H1 (cell line): Measurements from ENCODE around the gene A3GALT2. TPM values are rescaled to one million over a fixed set of nuclear protein-coding genes. Genes with fewer than 3 reads are reported as not detected.

ENCODE experiments used
- CTCF ChIA-PET: fragments of 300-600 bp; sonication (Branson Sonifier 250); formaldehyde crosslinking; loops from one replicate; lab custom pipeline; 2021; ENCODE audit not compliant: partially characterized antibody; lab: Charles Lee
- POLR2A ChIA-PET: fragments of 300-600 bp; sonication (Branson Sonifier 250); formaldehyde crosslinking; loops from one replicate; lab custom pipeline; 2021; ENCODE audit warnings: inconsistent platforms; ENCODE audit not compliant: partially characterized antibody; lab: Charles Lee
- DNase-seq, 2 experiments: peaks; one replicate each; pipeline versions ENCODE4 v3.0.0 to v3.0.0-alpha.2; 2010 to 2022; ENCODE audit warnings: low spot score in 2 of 2, low read depth in 1 of 2, mixed read lengths in 1 of 2
- FAIRE-seq: peaks from 2 replicates; lab custom pipeline; 2011; peaks lifted over from hg19 to GRCh38; lab: Jason Lieb, UNC
- H2AFZ ChIP-seq: 2 replicates; pipeline ENCODE4 v1.8.1; 2012; ENCODE audit warnings: low read length, inconsistent platforms
- H2AK5ac ChIP-seq: 2 replicates; pipeline ENCODE4 v1.6.1; 2013; ENCODE audit warnings: low read depth, low read length
- H2BK120ac ChIP-seq: replicated peaks from 2 replicates; pipeline ENCODE3; 2013; ENCODE audit warnings: low read depth, low read length, inconsistent platforms
- H2BK12ac ChIP-seq: 2 replicates; pipeline ENCODE4 v1.6.1; 2013; ENCODE audit warnings: low read depth, low read length
- H2BK15ac ChIP-seq: 2 replicates; pipeline ENCODE4 v1.6.1; 2013; ENCODE audit warnings: low read length
- H2BK20ac ChIP-seq: 2 replicates; pipeline ENCODE4 v1.6.1; 2013; ENCODE audit warnings: low read length
- H2BK5ac ChIP-seq: 2 replicates; pipeline ENCODE4 v1.6.1; 2013; ENCODE audit warnings: low read depth, low read length
- H3K14ac ChIP-seq: 2 replicates; pipeline ENCODE4 v1.6.1; 2013; ENCODE audit warnings: inconsistent platforms; ENCODE audit not compliant: insufficient read length
- H3K18ac ChIP-seq: 2 replicates; pipeline ENCODE4 v1.6.1; 2013; ENCODE audit warnings: low read length; ENCODE audit errors: extremely low read depth
- H3K23ac ChIP-seq: 2 replicates; pipeline ENCODE4 v1.6.1; 2013; ENCODE audit warnings: inconsistent platforms; ENCODE audit not compliant: insufficient read length
- H3K23me2 ChIP-seq: 2 replicates; pipeline ENCODE4 v1.6.1; 2013; ENCODE audit warnings: low read depth, low read length
- H3K27ac ChIP-seq: 2 replicates; pipeline ENCODE4 v1.6.1; 2011; ENCODE audit warnings: low read depth, low read length, inconsistent platforms
- H3K27me3 ChIP-seq, 4 experiments: replicated peaks in 1 of 4; 1 replicate in 1 of 4; 2 replicates in 3 of 4; pipeline versions ENCODE4 v1.6.1 to v1.8.1; 2011 to 2013; ENCODE audit warnings: low read length in 3 of 4, mild to moderate bottlenecking in 3 of 4, inconsistent platforms in 2 of 4, mixed read lengths in 2 of 4, moderate library complexity in 1 of 4; ENCODE audit not compliant: control insufficient read depth in 3 of 4, insufficient read depth in 3 of 4; ENCODE audit errors: extremely low read depth in 1 of 4
- H3K36me3 ChIP-seq, 4 experiments: 2 replicates each; pipeline versions ENCODE4 v1.6.1 to v1.8.1; 2011 to 2013; ENCODE audit warnings: mild to moderate bottlenecking in 4 of 4, low read length in 3 of 4, moderate library complexity in 2 of 4, control low read depth in 1 of 4, inconsistent platforms in 1 of 4; ENCODE audit not compliant: insufficient read depth in 4 of 4, control insufficient read depth in 2 of 4
- H3K4ac ChIP-seq: replicated peaks from 2 replicates; pipeline ENCODE3; 2013; ENCODE audit warnings: low read length, low read depth, mixed read lengths, inconsistent platforms; ENCODE audit not compliant: insufficient read length
- H3K4me1 ChIP-seq, 4 experiments: replicated peaks in 1 of 4; 1 replicate in 1 of 4; 2 replicates in 3 of 4; pipeline versions ENCODE4 v1.6.1 to v1.8.1; 2011 to 2013; ENCODE audit warnings: low read length in 3 of 4, inconsistent platforms in 2 of 4, mixed read lengths in 1 of 4; ENCODE audit not compliant: insufficient read depth in 4 of 4, control insufficient read depth in 3 of 4
- H3K4me2 ChIP-seq, 2 experiments: 2 replicates each; pipeline versions ENCODE4 v1.6.1 to v1.8.1; 2011 to 2013; ENCODE audit warnings: low read depth in 2 of 2, low read length in 2 of 2, control low read depth in 1 of 2, inconsistent platforms in 1 of 2, mild to moderate bottlenecking in 1 of 2; ENCODE audit not compliant: insufficient read depth in 1 of 2
- H3K4me3 ChIP-seq, 4 experiments: fragments of 200-600, 300-600 bp in 1 of 4; sonication (generic), shearing (Covaris generic), sonication (Bioruptor Twin) in 1 of 4; 2 replicates each; pipeline versions ENCODE4 v1.5.1 to v1.8.1; 2011 to 2016; ENCODE audit warnings: low read length in 4 of 4, low read depth in 3 of 4, control low read depth in 2 of 4, inconsistent platforms in 2 of 4, mild to moderate bottlenecking in 2 of 4, mixed read lengths in 1 of 4, moderate library complexity in 1 of 4; ENCODE audit not compliant: insufficient read depth in 2 of 4; ENCODE audit errors: extremely low read depth in 1 of 4
- H3K56ac ChIP-seq: replicated peaks from 2 replicates; pipeline ENCODE3; 2013; ENCODE audit warnings: low read depth, mild to moderate bottlenecking, mixed read lengths, low read length, inconsistent platforms; ENCODE audit not compliant: insufficient read length
- H3K79me1 ChIP-seq: 2 replicates; pipeline ENCODE4 v1.6.1; 2013; ENCODE audit warnings: low read depth, low read length, control low read depth
- H3K79me2 ChIP-seq, 2 experiments: 2 replicates each; pipeline versions ENCODE4 v1.6.1 to v1.8.1; 2012 to 2013; ENCODE audit warnings: low read length in 2 of 2, mild to moderate bottlenecking in 2 of 2, inconsistent platforms in 1 of 2; ENCODE audit not compliant: insufficient read depth in 2 of 2, control insufficient read depth in 1 of 2
- H3K9ac ChIP-seq, 4 experiments: replicated peaks in 1 of 4; 1 replicate in 1 of 4; 2 replicates in 3 of 4; pipeline versions ENCODE4 v1.6.1 to v1.8.1; 2011 to 2013; ENCODE audit warnings: low read depth in 3 of 4, low read length in 3 of 4, control low read depth in 2 of 4, mild to moderate bottlenecking in 2 of 4, moderate library complexity in 2 of 4, inconsistent platforms in 1 of 4; ENCODE audit errors: extremely low read depth in 1 of 4
- H3K9me3 ChIP-seq, 2 experiments: 2 replicates each; pipeline versions ENCODE4 v1.6.1 to v1.8.1; 2012 to 2013; ENCODE audit warnings: mild to moderate bottlenecking in 2 of 2, moderate library complexity in 2 of 2, control low read depth in 1 of 2, inconsistent platforms in 1 of 2, low read depth in 1 of 2, low read length in 1 of 2, mixed read lengths in 1 of 2; ENCODE audit not compliant: insufficient read depth in 2 of 2
- H4K20me1 ChIP-seq, 2 experiments: replicated peaks in 1 of 2; 2 replicates each; pipeline versions ENCODE3 to v1.8.1; 2011 to 2013; ENCODE audit warnings: inconsistent platforms in 2 of 2, low read length in 2 of 2, mild to moderate bottlenecking in 1 of 2; ENCODE audit not compliant: insufficient read depth in 2 of 2, control insufficient read depth in 1 of 2
- H4K5ac ChIP-seq: 2 replicates; pipeline ENCODE4 v1.6.1; 2013; ENCODE audit warnings: low read length, low read depth, mixed read lengths, inconsistent platforms; ENCODE audit not compliant: insufficient read length
- H4K8ac ChIP-seq: 2 replicates; pipeline ENCODE4 v1.8.0; 2013; ENCODE audit warnings: mild to moderate bottlenecking, moderate library complexity, low read length, inconsistent platforms; ENCODE audit not compliant: insufficient read depth; ENCODE audit errors: extremely low read depth
- H4K91ac ChIP-seq: replicated peaks from 2 replicates; pipeline ENCODE3; 2013; ENCODE audit warnings: low read length, mixed read lengths, inconsistent platforms; ENCODE audit not compliant: insufficient read length
- ATF3 ChIP-seq: IDR thresholded peaks from 2 replicates; pipeline ENCODE4 v1.6.1; 2011; ENCODE audit warnings: low read depth, mild to moderate bottlenecking, low read length; ENCODE audit not compliant: insufficient read depth
- BRCA1 ChIP-seq: IDR thresholded peaks from 2 replicates; pipeline ENCODE4 v1.6.1; 2012; ENCODE audit warnings: low read depth, low read length, improper control_type of control experiment
- CHD2 ChIP-seq: IDR thresholded peaks from 2 replicates; pipeline ENCODE4 v1.6.1; 2012; ENCODE audit warnings: low read length, improper control_type of control experiment
- EZH2 ChIP-seq: fragments of 200-600 bp; sonication (generic); IDR thresholded peaks from 2 replicates; pipeline ENCODE4 v1.7.1; 2012; ENCODE audit warnings: low read depth, mild to moderate bottlenecking, moderate library complexity, low read length, inconsistent platforms; ENCODE audit not compliant: severe bottlenecking
- HDAC6 ChIP-seq: IDR thresholded peaks from one replicate; pipeline ENCODE4 v1.7.1; 2012; ENCODE audit warnings: low read depth, mild to moderate bottlenecking, inconsistent platforms, low read length, moderate library complexity
- JUN ChIP-seq: IDR thresholded peaks from 2 replicates; pipeline ENCODE4 v1.6.1; 2011; ENCODE audit warnings: low read depth, mild to moderate bottlenecking, improper control_type of control experiment, low read length
- SP1 ChIP-seq: IDR thresholded peaks from 2 replicates; pipeline ENCODE4 v1.6.1; 2011; ENCODE audit warnings: low read depth, low read length
- SP2 ChIP-seq: IDR thresholded peaks from 2 replicates; pipeline ENCODE4 v1.6.1; 2012; ENCODE audit warnings: mild to moderate bottlenecking, low read length, inconsistent platforms
- SP4 ChIP-seq: IDR thresholded peaks from 2 replicates; pipeline ENCODE4 v1.6.1; 2012; ENCODE audit warnings: low read length, inconsistent platforms
- TCF12 ChIP-seq: IDR thresholded peaks from 2 replicates; pipeline ENCODE4 v1.6.1; 2011; ENCODE audit warnings: low read depth, mild to moderate bottlenecking, low read length
- TEAD4 ChIP-seq: IDR thresholded peaks from 2 replicates; pipeline ENCODE4 v1.6.1; 2012; ENCODE audit warnings: low read depth, low read length, inconsistent platforms, mixed read lengths
- WGBS, 2 experiments: shearing (Covaris generic) in 1 of 2; methylation state at CpG; one replicate each; pipeline versions ENCODE4 v1.1.6 to v1.1.7; 2013 to 2015; ENCODE audit warnings: low lambda C conversion rate in 2 of 2, mixed read lengths in 2 of 2, inconsistent platforms in 1 of 2, low coverage in 1 of 2, missing lambda C conversion rate in 1 of 2; ENCODE audit not compliant: insufficient replicate concordance in 2 of 2, insufficient coverage in 1 of 2, insufficient read length in 1 of 2; ENCODE audit errors: extremely low coverage in 1 of 2, missing lambda C conversion rate in 1 of 2; 5-methylcytosine and 5-hydroxymethylcytosine counted together
- polyA plus RNA-seq, 7 experiments: library from polyadenylated mRNA; depleted of rRNA in 3 of 7; stranded (reverse) in 5 of 7; unstranded in 2 of 7; fragments of >200 nt in 5 of 7; fragments of 200-250 nt in 2 of 7; gene quantifications; 1 replicate in 5 of 7; 2 replicates in 1 of 7; 4 replicates in 1 of 7; pipeline versions ENCODE4 v1.2.1 to v1.2.3, GENCODE V29; 2011 to 2013; ENCODE audit warnings: missing spikeins in 2 of 7, mixed read lengths in 2 of 7
- total RNA-seq: library from RNA; stranded (reverse); fragmentation: NEBNext Ultra II Directional; extraction: Animal tissue kit (Norgen Biotek cat#: 25700); gene quantifications from 2 replicates; pipeline ENCODE4 v1.2.1, GENCODE V29; 2021
- TF ChIP-seq, protein P1 (sequence below): IDR thresholded peaks from 2 replicates; pipeline ENCODE4 v1.6.1; 2012; ENCODE audit warnings: inconsistent platforms
- TF ChIP-seq, protein P2 (sequence below): IDR thresholded peaks from 2 replicates; pipeline ENCODE4 v1.6.1; 2012; ENCODE audit warnings: inconsistent platforms

The A3GALT2 gene
- total and polyA plus RNA-seq, 2 of the 8 experiments (the other 6 are each of a cell fraction or from before 2014, with no cell fraction given), result not detected

DNA sequence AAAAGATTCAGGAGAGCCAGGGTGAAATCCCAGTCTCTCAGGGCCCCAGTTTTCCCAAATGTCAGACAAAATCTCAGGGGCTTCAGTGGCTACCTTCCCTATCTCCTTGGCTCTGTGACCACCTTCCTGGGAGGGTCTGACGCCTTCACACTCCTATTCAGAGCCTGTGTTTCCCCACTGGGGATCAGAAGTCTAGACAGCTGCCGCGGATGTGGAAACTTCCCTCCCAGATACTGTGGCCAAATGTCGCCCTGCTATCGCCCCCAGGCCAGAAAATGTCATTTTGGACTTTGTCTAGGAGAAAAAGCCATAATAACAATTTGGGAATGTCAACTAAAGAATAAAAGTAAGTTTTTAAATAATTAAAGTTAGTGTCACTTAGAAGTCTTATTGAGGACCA, 15.9 kb downstream of the A3GALT2 start:
- Histone ChIP-seq H4K5ac (no peak overlapping the region), H3K4me3 (no peak overlapping the region), H3K56ac (no peak overlapping the region), H2BK20ac (no peak overlapping the region), H3K27me3 (peaks cover 11 to 23% (median 21%) of the 10 kb centered on the region in 4 experiments), H4K8ac (no peak overlapping the region), H3K23me2 (peaks cover 7% of the 10 kb centered on the region; the same call in 1 of the 2 replicates), H2BK5ac (no peak overlapping the region), H3K9me3 (peaks cover 0 to 12% of the 10 kb centered on the region in 2 experiments; a peak in 1 of 4 replicates), H3K9ac (no peak overlapping the region), H4K20me1 (no peaks in the 10 kb centered on the region), H3K4me1 (peaks cover 0 to 14% (median 3%) of the 10 kb centered on the region in 4 experiments; a peak in 5 of 7 replicates), H3K4me2 (no peak overlapping the region), H2BK15ac (no peak overlapping the region), H3K14ac (no peak overlapping the region)
- POLR2A ChIA-PET, result no interaction called here
- CTCF ChIA-PET, result interaction anchor here (1.3 to 3.9 kb wide), 4 partner anchors 8 to 166 kb away, joined by 4 to 31 read pairs (median 8); no protein-coding TSS in a partner anchor
- WGBS, 2 experiments, result 91% methylated on average over 5 of the region's 5 CpGs; no CpG with 5 or more reads in 1 of the 2 experiments
- FAIRE-seq, result no peak
- TF ChIP-seq TCF12 (no peak), EZH2 (no peak), CHD2 (no peak), SP2 (no peak), SP4 (no peak), HDAC6 (no peak), JUN (no peak), SP1 (no peak), BRCA1 (no peak), TEAD4 (no peak), ATF3 (no peak)
- TF ChIP-seq, protein P1, sequence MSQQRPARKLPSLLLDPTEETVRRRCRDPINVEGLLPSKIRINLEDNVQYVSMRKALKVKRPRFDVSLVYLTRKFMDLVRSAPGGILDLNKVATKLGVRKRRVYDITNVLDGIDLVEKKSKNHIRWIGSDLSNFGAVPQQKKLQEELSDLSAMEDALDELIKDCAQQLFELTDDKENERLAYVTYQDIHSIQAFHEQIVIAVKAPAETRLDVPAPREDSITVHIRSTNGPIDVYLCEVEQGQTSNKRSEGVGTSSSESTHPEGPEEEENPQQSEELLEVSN, result no peak
- TF ChIP-seq, protein P2, sequence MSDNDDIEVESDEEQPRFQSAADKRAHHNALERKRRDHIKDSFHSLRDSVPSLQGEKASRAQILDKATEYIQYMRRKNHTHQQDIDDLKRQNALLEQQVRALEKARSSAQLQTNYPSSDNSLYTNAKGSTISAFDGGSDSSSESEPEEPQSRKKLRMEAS, result no peak
- TF ChIP-seq, all 59 proteins: peak for 0
- Histone ChIP-seq H2AFZ (no peak overlapping the region), H3K79me2 (no peaks in the 10 kb centered on the region), H2BK120ac (no peak overlapping the region), H3K18ac (no peak overlapping the region), H3K23ac (no peak overlapping the region), H3K27ac (no peak overlapping the region), H4K91ac (no peak overlapping the region), H2AK5ac (no peak overlapping the region), H3K36me3 (peaks cover 0 to 4% (median 0%) of the 10 kb centered on the region in 4 experiments; a peak in 2 of 8 replicates), H3K79me1 (no peaks in the 10 kb centered on the region), H3K4ac (no peak overlapping the region), H2BK12ac (no peak overlapping the region)
- DNase-seq, result no peak
